ENCODE data around the gene OR2W3.

Gene OR2W3

DNA sequence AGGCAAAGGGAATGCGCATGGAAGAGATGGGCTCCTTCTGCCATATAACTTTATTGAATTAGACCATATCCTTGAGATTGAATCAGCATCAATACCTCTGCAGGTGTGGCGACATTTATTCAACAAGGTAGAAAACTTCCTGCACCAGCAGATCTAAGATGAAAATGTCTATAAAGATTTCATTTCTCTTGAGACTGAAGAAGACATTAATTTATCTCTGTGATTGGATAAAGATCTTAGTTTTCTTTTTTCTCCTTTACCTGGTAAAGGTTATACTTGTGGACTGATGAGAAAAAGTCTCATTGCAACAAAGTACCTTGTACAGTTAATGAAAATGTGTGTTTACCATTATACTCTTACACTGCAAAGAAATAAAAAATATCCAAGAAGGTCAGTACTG, 24.6 kb downstream of the OR2W3 start, which contains the start of gene OR2T8:
OR2T8 (plus strand) TSS at position 301 of the 400 bp plus-strand sequence. CDS start 766 bp downstream, outside the sequence.
- no peak for DNase-seq (ENCODE audit: low read depth)

DNA sequence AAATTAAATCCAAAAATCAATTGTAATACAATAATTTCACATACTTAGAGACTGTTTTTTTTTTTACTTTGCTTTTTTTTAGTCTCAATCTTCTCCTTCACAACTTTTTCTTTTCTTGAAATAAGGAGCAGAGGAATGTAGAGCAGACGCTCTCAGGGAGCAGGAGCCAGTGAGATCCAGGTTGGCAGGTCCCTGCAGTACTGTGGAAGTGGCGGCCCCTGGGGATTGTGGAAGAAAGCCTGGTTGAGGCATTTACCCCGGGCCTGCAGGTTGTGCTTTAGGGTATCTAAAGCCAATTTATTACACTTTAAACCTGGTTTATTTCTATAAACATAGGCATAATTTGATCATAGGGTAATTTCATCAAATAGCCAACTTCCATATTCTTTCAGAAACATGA, 28.6 kb downstream of the OR2W3 start:
- no peak for DNase-seq (ENCODE audit: low read depth)

DNA sequence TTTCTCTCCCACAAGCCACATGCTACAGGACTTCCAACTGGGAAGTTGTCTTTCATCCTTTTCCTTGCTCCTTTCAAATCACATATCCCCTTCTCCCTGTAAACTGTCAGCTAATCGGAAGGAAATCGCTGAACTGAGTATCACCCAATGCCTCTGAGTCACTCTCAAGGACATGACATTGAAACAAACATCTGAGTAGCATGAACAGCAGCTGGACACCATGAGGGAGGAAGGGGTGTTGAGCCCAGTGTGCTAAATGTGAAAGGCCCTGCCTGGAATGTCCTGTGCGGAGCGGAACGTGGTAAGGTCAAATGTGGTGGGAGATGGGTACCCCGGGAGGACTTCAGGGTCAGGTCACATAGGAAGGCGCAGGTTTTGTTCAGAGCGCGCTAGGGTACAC, 29.5 kb downstream of the OR2W3 start, which contains the start of gene OR2AJ1:
OR2AJ1 (plus strand) TSS at position 22 of the 400 bp plus-strand sequence. CDS start 8,880 bp downstream, outside the sequence.
- DNase-seq (ENCODE audit: low read depth) = no peak

DNA sequence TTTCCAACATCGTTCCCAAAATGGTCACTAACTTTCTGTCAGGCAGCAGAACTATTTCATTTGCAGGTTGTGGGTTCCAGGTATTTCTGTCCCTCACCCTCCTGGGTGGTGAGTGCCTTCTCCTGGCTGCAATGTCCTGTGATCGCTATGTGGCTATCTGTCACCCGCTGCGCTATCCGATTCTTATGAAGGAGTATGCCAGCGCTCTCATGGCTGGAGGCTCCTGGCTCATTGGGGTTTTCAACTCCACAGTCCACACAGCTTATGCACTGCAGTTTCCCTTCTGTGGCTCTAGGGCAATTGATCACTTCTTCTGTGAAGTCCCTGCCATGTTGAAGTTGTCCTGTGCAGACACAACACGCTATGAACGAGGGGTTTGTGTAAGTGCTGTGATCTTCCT, 38.6 kb downstream of the OR2W3 start:
- no peak for DNase-seq (ENCODE audit: low read depth)

DNA sequence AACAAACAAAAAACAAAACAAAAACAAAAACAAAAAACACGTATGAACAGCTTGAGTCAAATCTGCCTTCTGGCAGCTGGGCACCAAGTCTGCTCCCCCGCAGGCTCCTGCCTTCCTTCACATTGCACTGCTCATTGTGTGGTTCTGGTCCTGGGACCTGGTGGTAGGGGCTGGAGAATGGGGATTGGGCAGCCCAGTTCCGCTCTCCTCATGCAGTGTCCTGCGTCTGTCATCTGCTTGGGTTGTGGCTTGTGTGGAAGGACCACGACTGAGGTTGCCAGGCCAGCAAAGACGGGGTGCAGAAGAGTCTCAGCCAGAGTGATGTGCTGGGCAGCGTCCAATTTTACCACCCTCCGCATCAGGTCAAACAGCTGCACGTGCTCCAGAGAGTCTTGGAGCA, 40.4 kb downstream of the OR2W3 start:
- DNase-seq (ENCODE audit: low read depth) = no peak

DNA sequence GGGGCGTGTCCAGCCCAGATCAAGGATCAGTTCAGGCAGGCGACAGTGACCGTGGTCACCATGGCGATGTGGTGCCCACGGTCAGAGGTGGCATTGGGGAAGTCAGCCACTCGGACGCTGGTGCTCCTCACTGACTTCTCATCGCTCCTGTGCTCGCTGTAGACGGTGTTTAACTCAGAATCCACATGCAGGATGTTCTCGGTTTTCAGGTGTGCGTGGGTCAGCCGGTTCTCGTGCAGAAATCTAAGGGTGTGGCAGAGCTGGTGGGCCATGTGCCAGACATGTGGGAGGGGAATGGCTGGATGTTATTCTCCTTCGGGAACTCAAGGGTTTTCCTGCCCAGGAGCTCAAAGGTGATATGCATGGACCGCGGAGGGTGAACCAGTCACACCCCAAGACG, 41.0 kb downstream of the OR2W3 start:
- DNase-seq (ENCODE audit: low read depth) = no peak

- peak; percentile 82 for DNase-seq (ENCODE audit: low read depth)
These were observed 41.8 kb downstream of the OR2W3 start for GRCh38 chr1:247936965-247937734.

DNA sequence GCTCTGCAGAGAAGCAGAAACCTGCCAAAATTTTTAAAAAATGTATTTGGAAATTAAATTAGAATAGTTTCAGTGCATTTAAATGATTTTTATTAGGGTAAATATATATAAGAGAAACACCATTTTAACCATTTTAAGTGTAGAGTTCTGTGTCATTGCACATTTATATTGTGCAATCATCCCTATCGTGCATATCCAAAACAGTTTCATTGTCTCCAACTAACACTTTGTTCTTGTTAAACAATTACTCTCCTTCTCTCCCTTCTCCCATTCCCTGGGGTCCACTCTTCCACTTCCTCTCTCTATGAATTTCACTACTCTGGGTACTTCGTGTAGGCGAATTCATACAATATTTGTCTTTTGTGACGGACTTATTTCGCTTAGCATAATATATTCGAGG, 47.2 kb downstream of the OR2W3 start:
- DNase-seq (ENCODE audit: low read depth) = no peak

Measured in activated gamma-delta T cell treated with anti-CD3 and anti-CD28 coated beads, Interleukin-2, amount 50 U/mL, for 16 hours (primary cell).